Hepatocyte (in vitro differentiated cells): ENCODE measurements around the gene C1orf52. TPM values are rescaled to one million over a fixed set of nuclear protein-coding genes. Genes with fewer than 3 reads are reported as not detected.

Experiments
- DNase-seq: peaks from one replicate; pipeline ENCODE4 v3.0.0-alpha.2; 2016; ENCODE audit warnings: low spot score
- H2AFZ ChIP-seq: fragments of 200-600 bp; sonication (generic); 2 replicates; pipeline ENCODE4 v1.6.0; 2016; ENCODE audit warnings: antibody characterized with exemption, mild to moderate bottlenecking
- H3K27ac ChIP-seq: fragments of 200-600 bp; sonication (generic); 2 replicates; pipeline ENCODE4 v1.5.1; 2016; ENCODE audit warnings: mild to moderate bottlenecking
- H3K27me3 ChIP-seq: fragments of 200-600 bp; sonication (generic); 2 replicates; pipeline ENCODE4 v1.6.1; 2016
- H3K36me3 ChIP-seq: fragments of 200-600 bp; sonication (generic); replicated peaks from 2 replicates; pipeline ENCODE4 v1.5.1; 2016; ENCODE audit warnings: low read depth; ENCODE audit not compliant: insufficient read depth
- H3K4me1 ChIP-seq: fragments of 200-600 bp; sonication (generic); 2 replicates; pipeline ENCODE4 v1.5.1; 2016; ENCODE audit warnings: mild to moderate bottlenecking, moderate library complexity; ENCODE audit not compliant: insufficient read depth
- H3K4me2 ChIP-seq: fragments of 200-600 bp; sonication (generic); 2 replicates; pipeline ENCODE4 v1.6.0; 2016
- H3K4me3 ChIP-seq: fragments of 200-600 bp; sonication (generic); 2 replicates; pipeline ENCODE4 v1.5.1; 2016; ENCODE audit warnings: mild to moderate bottlenecking
- H3K79me2 ChIP-seq: fragments of 200-600 bp; sonication (generic); 2 replicates; pipeline ENCODE4 v1.6.0; 2017; ENCODE audit warnings: mild to moderate bottlenecking
- H3K9me2 ChIP-seq: fragments of 200-600 bp; sonication (generic); replicated peaks from 2 replicates; pipeline ENCODE4 v1.6.0; 2017; ENCODE audit warnings: mild to moderate bottlenecking; ENCODE audit not compliant: insufficient read depth
- H3K9me3 ChIP-seq: fragments of 200-600 bp; sonication (generic); 2 replicates; pipeline ENCODE4 v1.5.1; 2016; ENCODE audit warnings: low read depth, mild to moderate bottlenecking
- H4K20me1 ChIP-seq: fragments of 200-600 bp; sonication (generic); 2 replicates; pipeline ENCODE4 v1.6.0; 2016; ENCODE audit warnings: mild to moderate bottlenecking; ENCODE audit not compliant: insufficient read depth, poor library complexity, severe bottlenecking
- EZH2 ChIP-seq: fragments of 200-600 bp; sonication (generic); IDR thresholded peaks from 2 replicates; pipeline ENCODE4 v1.6.1; 2016; ENCODE audit warnings: antibody characterized with exemption, mild to moderate bottlenecking, borderline replicate concordance
- EZH2phosphoT487 ChIP-seq: fragments of 200-600 bp; sonication (generic); IDR thresholded peaks from one replicate; pipeline ENCODE4 v1.6.1; 2018; ENCODE audit warnings: antibody characterized with exemption, mild to moderate bottlenecking, low read depth, moderate library complexity; ENCODE audit not compliant: unreplicated experiment, severe bottlenecking
- WGBS: methylation state at CpG from one replicate; pipeline ENCODE4 v1.1.6; 2016; ENCODE audit warnings: low lambda C conversion rate; ENCODE audit errors: missing lambda C conversion rate; 5-methylcytosine and 5-hydroxymethylcytosine counted together
- polyA plus RNA-seq: library from polyadenylated mRNA; unstranded; fragments of >200 nt; fragmentation: Nextera tagmentation; extraction: Ambion mirVana; gene quantifications from 2 replicates; pipeline ENCODE4 v1.2.1, GENCODE V29; 2016
- total RNA-seq: library from RNA; depleted of rRNA; stranded (reverse); fragments of >200 nt; gene quantifications from 2 replicates; pipeline ENCODE4 v1.2.3, GENCODE V29; 2014
- TF ChIP-seq, protein P1 (sequence below): fragments of 200-600 bp; sonication (generic); IDR thresholded peaks from 2 replicates; pipeline ENCODE4 v1.5.1; 2016; ENCODE audit warnings: antibody characterized with exemption, mild to moderate bottlenecking; ENCODE audit not compliant: poor library complexity

The C1orf52 gene
- total and polyA plus RNA-seq, 2 experiments from 2014 or later: 30.1 to 41.2 TPM

GRCh38 chr1:85223334-85223733 is 36.1 kb downstream of the C1orf52 start:
- H3K79me2 ChIP-seq: no peaks in the 10 kb centered on the region
- no peaks in the 10 kb centered on the region for H3K9me2 ChIP-seq
- H4K20me1 ChIP-seq: no peaks in the 10 kb centered on the region
- no peak for DNase-seq
- WGBS: 82% methylated on average over 5 of the region's 5 CpGs
- H3K9me3 ChIP-seq: no peaks in the 10 kb centered on the region
- TF ChIP-seq, protein P1, sequence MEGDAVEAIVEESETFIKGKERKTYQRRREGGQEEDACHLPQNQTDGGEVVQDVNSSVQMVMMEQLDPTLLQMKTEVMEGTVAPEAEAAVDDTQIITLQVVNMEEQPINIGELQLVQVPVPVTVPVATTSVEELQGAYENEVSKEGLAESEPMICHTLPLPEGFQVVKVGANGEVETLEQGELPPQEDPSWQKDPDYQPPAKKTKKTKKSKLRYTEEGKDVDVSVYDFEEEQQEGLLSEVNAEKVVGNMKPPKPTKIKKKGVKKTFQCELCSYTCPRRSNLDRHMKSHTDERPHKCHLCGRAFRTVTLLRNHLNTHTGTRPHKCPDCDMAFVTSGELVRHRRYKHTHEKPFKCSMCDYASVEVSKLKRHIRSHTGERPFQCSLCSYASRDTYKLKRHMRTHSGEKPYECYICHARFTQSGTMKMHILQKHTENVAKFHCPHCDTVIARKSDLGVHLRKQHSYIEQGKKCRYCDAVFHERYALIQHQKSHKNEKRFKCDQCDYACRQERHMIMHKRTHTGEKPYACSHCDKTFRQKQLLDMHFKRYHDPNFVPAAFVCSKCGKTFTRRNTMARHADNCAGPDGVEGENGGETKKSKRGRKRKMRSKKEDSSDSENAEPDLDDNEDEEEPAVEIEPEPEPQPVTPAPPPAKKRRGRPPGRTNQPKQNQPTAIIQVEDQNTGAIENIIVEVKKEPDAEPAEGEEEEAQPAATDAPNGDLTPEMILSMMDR: no peak
- no peak for TF ChIP-seq EZH2
- TF ChIP-seq EZH2phosphoT487: no peak
- no peaks in the 10 kb centered on the region for H3K36me3 ChIP-seq
- no peak overlapping the region for H3K4me3 ChIP-seq
- peaks cover 32% of the 10 kb centered on the region for H3K4me1 ChIP-seq
- H3K27ac ChIP-seq: no peak overlapping the region
- H2AFZ ChIP-seq: no peak overlapping the region
- H3K4me2 ChIP-seq: no peak overlapping the region
- no peaks in the 10 kb centered on the region for H3K27me3 ChIP-seq

DNA sequence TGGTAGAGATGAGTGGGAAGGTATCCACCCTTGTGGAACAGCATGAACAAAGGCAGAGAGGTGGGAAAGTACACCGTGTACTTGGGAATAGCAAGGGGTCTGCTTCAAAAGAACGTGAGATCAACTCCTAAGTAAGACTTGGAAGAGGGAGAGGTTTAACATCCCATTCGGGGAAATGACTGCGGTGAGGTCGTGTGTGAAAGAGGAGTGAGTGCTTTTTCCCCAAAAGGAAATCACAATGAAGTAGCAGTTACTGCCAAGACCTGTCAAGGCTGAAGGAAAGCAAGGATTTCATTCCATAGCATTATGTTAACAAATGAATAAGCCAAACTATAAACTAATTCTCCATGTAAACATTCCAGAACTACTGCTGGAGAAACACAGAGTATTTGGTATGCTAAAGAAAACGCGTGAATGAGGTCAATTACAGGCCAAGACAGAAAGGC is 38.7 kb downstream of the C1orf52 start:
- Histone ChIP-seq H3K36me3 (no peaks in the 10 kb centered on the region), H3K27me3 (no peaks in the 10 kb centered on the region), H3K9me3 (no peaks in the 10 kb centered on the region), H2AFZ (peak overlapping the region; percentile 17), H3K4me2 (peak overlapping the region; percentile 39), H4K20me1 (no peaks in the 10 kb centered on the region), H3K27ac (peak overlapping the region; percentile 49), H3K4me1 (peaks cover 25% of the 10 kb centered on the region), H3K79me2 (no peaks in the 10 kb centered on the region), H3K9me2 (no peaks in the 10 kb centered on the region), H3K4me3 (no peak overlapping the region)
- no peak for DNase-seq
- TF ChIP-seq, protein P1: no peak
- TF ChIP-seq EZH2phosphoT487 (no peak), EZH2 (no peak)
- 27% methylated on average over 7 of the region's 7 CpGs for WGBS

- H3K4me3 ChIP-seq: no peak overlapping the region
- H3K9me3 ChIP-seq: no peaks in the 10 kb centered on the region
- H3K27me3 ChIP-seq: no peaks in the 10 kb centered on the region
- H4K20me1 ChIP-seq: no peaks in the 10 kb centered on the region
- peaks cover 18% of the 10 kb centered on the region for H3K4me1 ChIP-seq
- TF ChIP-seq, protein P1: no peak
- no peak for TF ChIP-seq EZH2
- H3K36me3 ChIP-seq: no peaks in the 10 kb centered on the region
- no peak for DNase-seq
- H3K9me2 ChIP-seq: no peaks in the 10 kb centered on the region
- peak overlapping the region; percentile 49 for H3K27ac ChIP-seq
- no peak overlapping the region for H2AFZ ChIP-seq
- H3K79me2 ChIP-seq: no peaks in the 10 kb centered on the region
- no peak overlapping the region for H3K4me2 ChIP-seq
- 83% methylated on average over 2 of the region's 2 CpGs for WGBS
Observed at GRCh38 chr1:85219853-85220610, 39.4 kb downstream of the C1orf52 start.
